Endodermal cell (in vitro differentiated cells): ENCODE results near the gene CCDC158. TPM values are rescaled to one million over a fixed set of nuclear protein-coding genes. Genes with fewer than 3 reads are reported as not detected.

Experiments used
- DNase-seq: peaks from one replicate; pipeline ENCODE4 v3.0.0-alpha.2; 2017
- H3K27ac ChIP-seq: 2 replicates; pipeline ENCODE4 v1.5.1; 2013; ENCODE audit warnings: mild to moderate bottlenecking, low read depth, low read length, moderate library complexity
- H3K27me3 ChIP-seq: 2 replicates; pipeline ENCODE4 v1.6.1; 2013; ENCODE audit warnings: mild to moderate bottlenecking, low read length, moderate library complexity; ENCODE audit not compliant: insufficient read depth, control insufficient read depth, poor library complexity, severe bottlenecking
- H3K36me3 ChIP-seq: 2 replicates; pipeline ENCODE4 v1.7.0; 2013; ENCODE audit warnings: mild to moderate bottlenecking, low read length, moderate library complexity; ENCODE audit not compliant: control insufficient read depth, insufficient read depth
- H3K4me1 ChIP-seq: one replicate; pipeline ENCODE4 v1.7.0; 2013; ENCODE audit warnings: low read length; ENCODE audit not compliant: control insufficient read depth, insufficient read depth
- H3K4me3 ChIP-seq: 2 replicates; pipeline ENCODE4 v1.5.1; 2013; ENCODE audit warnings: mild to moderate bottlenecking, low read length, moderate library complexity
- H3K9ac ChIP-seq: 2 replicates; pipeline ENCODE4 v1.6.1; 2013; ENCODE audit warnings: mild to moderate bottlenecking, low read length, moderate library complexity; ENCODE audit not compliant: poor library complexity, severe bottlenecking; ENCODE audit errors: extremely low read depth
- H3K9me3 ChIP-seq: 2 replicates; pipeline ENCODE4 v1.6.1; 2013; ENCODE audit warnings: mild to moderate bottlenecking, low read length, moderate library complexity; ENCODE audit not compliant: control insufficient read depth
- H3K27ac Mint-ChIP-seq: 2 replicates; pipeline ENCODE4 v1.8.0; 2020; ENCODE audit warnings: mixed read lengths
- H3K27me3 Mint-ChIP-seq: 2 replicates; pipeline ENCODE4 v1.8.0; 2021; ENCODE audit warnings: mild to moderate bottlenecking, mixed read lengths; ENCODE audit not compliant: insufficient read depth
- H3K36me3 Mint-ChIP-seq: 2 replicates; pipeline ENCODE4 v1.8.0; 2020; ENCODE audit warnings: low read depth, mixed read lengths
- H3K4me1 Mint-ChIP-seq: 2 replicates; pipeline ENCODE4 v1.8.0; 2020; ENCODE audit warnings: mixed read lengths
- H3K4me3 Mint-ChIP-seq: 2 replicates; pipeline ENCODE4 v1.8.0; 2020; ENCODE audit warnings: mild to moderate bottlenecking, moderate library complexity, mixed read lengths
- H3K9me3 Mint-ChIP-seq: 2 replicates; pipeline ENCODE4 v1.8.0; 2020; ENCODE audit warnings: mild to moderate bottlenecking, mixed read lengths
- CTCF ChIP-seq: fragments of 200-600 bp; sonication (generic); conservative IDR thresholded peaks from 2 replicates; pipeline ENCODE4 v1.5.0; 2021; ENCODE audit warnings: antibody characterized with exemption, mild to moderate bottlenecking
- WGBS, 2 experiments: methylation state at CpG; one replicate each; pipeline versions ENCODE4 v1.1.5 to v1.1.7; 2013; ENCODE audit warnings: missing lambda C conversion rate in 2 of 2, mixed read lengths in 1 of 2; ENCODE audit not compliant: insufficient coverage in 1 of 2, insufficient read length in 1 of 2; 5-methylcytosine and 5-hydroxymethylcytosine counted together
- total RNA-seq, 2 donors: library from RNA; stranded (reverse); fragmentation: NEBNext Ultra II Directional in 1 of 2; extraction: Animal tissue kit (Norgen Biotek cat#: 25700) in 1 of 2; gene quantifications; 2 replicates in 1 of 2; 3 replicates in 1 of 2; pipeline ENCODE4 v1.2.1, GENCODE V29; 2021

Gene CCDC158
- total RNA-seq, 2 donors from 2014 or later: not detected

- no peaks in the 10 kb centered on the region for H3K4me1 ChIP-seq
- H3K9me3 ChIP-seq: peaks cover 28% of the 10 kb centered on the region
- no peak for TF ChIP-seq CTCF
- no peak overlapping the region for H3K27ac ChIP-seq
- H3K9ac ChIP-seq: no peak overlapping the region
- no peaks in the 10 kb centered on the region for H3K36me3 ChIP-seq
- H3K9me3 Mint-ChIP-seq: peaks cover 17% of the 10 kb centered on the region
- H3K27me3 Mint-ChIP-seq: peaks cover 1% of the 10 kb centered on the region
- no peak overlapping the region for H3K27ac Mint-ChIP-seq
- no peak for DNase-seq
- no peaks in the 10 kb centered on the region for H3K36me3 Mint-ChIP-seq
- no peak overlapping the region for H3K4me3 ChIP-seq
- H3K4me3 Mint-ChIP-seq: no peak overlapping the region
- peaks cover 4% of the 10 kb centered on the region for H3K27me3 ChIP-seq
- H3K4me1 Mint-ChIP-seq: no peaks in the 10 kb centered on the region
Observed at GRCh38 chr4:76326515-76326914, 94.4 kb downstream of the CCDC158 start.

GRCh38 chr4:76325072-76325471, 95.9 kb downstream of the CCDC158 start:
- Mint-ChIP-seq H3K27ac (no peak overlapping the region), H3K4me3 (no peak overlapping the region), H3K9me3 (peaks cover 26% of the 10 kb centered on the region), H3K4me1 (no peaks in the 10 kb centered on the region), H3K36me3 (no peaks in the 10 kb centered on the region), H3K27me3 (no peaks in the 10 kb centered on the region)
- no peak overlapping the region for H3K27ac ChIP-seq
- no peaks in the 10 kb centered on the region for H3K27me3 ChIP-seq
- peaks cover 28% of the 10 kb centered on the region for H3K9me3 ChIP-seq
- TF ChIP-seq CTCF: no peak
- no peak overlapping the region for H3K4me3 ChIP-seq
- no peaks in the 10 kb centered on the region for H3K36me3 ChIP-seq
- DNase-seq: no peak
- H3K4me1 ChIP-seq: no peaks in the 10 kb centered on the region
- H3K9ac ChIP-seq: no peak overlapping the region

- no peak for TF ChIP-seq CTCF
- 92% methylated on average over 2 of the region's 3 CpGs; no CpG with 5 or more reads in 1 of the 2 experiments for WGBS, 2 experiments
- Histone ChIP-seq H3K36me3 (no peaks in the 10 kb centered on the region), H3K4me3 (no peak overlapping the region), H3K27ac (no peak overlapping the region), H3K27me3 (no peaks in the 10 kb centered on the region), H3K9me3 (peaks cover 22% of the 10 kb centered on the region), H3K4me1 (no peaks in the 10 kb centered on the region), H3K9ac (no peak overlapping the region)
- no peak overlapping the region for H3K27ac Mint-ChIP-seq
- H3K4me3 Mint-ChIP-seq: no peak overlapping the region
- H3K9me3 Mint-ChIP-seq: peaks cover 24% of the 10 kb centered on the region
- no peak for DNase-seq
- H3K4me1 Mint-ChIP-seq: no peaks in the 10 kb centered on the region
- H3K27me3 Mint-ChIP-seq: no peaks in the 10 kb centered on the region
- no peaks in the 10 kb centered on the region for H3K36me3 Mint-ChIP-seq
Observed at GRCh38 chr4:76322236-76322635, 98.7 kb downstream of the CCDC158 start.
